GM18907 (cell line): ENCODE results near the gene ABCC5.
"Not testable (repeated sequence)": the region's sequence is repeated elsewhere in the genome, so short reads cannot be mapped to it uniquely, and the experiment has no call there.

Experiments used
- ATAC-seq: cut with Tn5 transposase; IDR thresholded peaks from one replicate; pipeline ENCODE4 v1.9.1; 2021; ENCODE audit warnings: mild to moderate bottlenecking, moderate library complexity; ENCODE audit not compliant: unreplicated experiment

ABCC5 gene

GRCh38 chr3:184017672-184018423 is at the start of gene ABCC5:
Gene ABCC5 (minus strand): TSS chr3:184017884. CDS start chr3:184014392, 3,492 bp downstream.
- peak; percentile 97 for ATAC-seq

- ATAC-seq: no peak
Observed at GRCh38 chr3:184066211-184066610, 48.5 kb upstream of the ABCC5 start.

DNA sequence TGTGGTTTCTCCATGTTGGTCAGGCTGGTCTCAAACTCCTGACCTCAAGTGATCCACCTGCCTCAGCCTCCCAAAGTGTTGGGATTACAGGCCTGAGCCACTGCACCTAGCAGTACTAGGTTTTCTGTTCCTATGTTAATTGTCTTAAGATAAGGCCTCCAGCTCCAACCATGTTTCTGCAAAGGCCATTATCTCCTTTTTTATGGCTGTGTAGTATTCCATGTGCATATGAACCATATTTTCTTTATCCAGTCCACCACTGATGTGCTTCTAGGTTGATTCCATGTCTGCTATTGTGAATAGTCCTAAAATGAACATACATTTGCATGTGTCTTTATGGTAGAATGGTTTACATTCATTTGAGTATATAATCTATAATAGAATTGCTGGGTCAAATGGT is 45.0 kb upstream of the ABCC5 start:
- no peak for ATAC-seq

GRCh38 chr3:184059424-184059823 is 41.7 kb upstream of the ABCC5 start:
- ATAC-seq: no peak

GRCh38 chr3:184058029-184058428 is 40.3 kb upstream of the ABCC5 start:
- ATAC-seq: no peak

GRCh38 chr3:184052767-184053166 is 35.1 kb upstream of the ABCC5 start, which contains the start of gene HTR3C:
Gene HTR3C (plus strand): TSS chr3:184053047. CDS start chr3:184053081, 34 bp downstream.
- ATAC-seq: no peak

DNA sequence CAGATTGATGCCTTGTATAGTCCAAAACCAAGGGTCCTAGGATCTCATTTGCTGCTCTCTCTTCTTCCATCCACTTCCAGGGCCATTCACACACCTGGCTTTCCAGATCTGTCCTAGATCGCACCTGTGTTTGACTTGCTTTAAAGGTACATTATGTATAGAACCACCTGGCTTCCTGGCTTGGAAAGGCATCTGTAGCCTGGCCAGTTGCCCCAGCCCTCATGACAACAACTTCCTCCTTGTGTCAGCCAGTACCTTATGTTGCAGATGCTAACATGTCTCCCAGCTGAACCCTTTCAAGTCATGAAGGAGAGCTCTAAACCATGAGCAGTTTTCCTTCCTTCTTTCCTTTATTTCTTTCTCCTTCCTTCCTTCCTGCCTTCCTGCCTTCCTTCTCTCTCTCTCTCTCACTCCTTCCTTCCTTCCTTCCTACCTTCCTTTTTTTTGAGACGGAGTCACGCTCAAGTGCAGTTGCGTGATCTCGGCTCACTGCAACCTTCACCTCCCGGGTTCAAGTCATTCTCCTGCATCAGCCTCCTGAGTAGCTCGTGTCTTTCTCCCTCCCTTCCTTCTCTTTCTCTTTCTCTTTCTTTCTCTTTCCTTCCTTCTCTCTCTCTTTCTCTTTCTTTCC is 32.6 kb upstream of the ABCC5 start:
- ATAC-seq: no peak

DNA sequence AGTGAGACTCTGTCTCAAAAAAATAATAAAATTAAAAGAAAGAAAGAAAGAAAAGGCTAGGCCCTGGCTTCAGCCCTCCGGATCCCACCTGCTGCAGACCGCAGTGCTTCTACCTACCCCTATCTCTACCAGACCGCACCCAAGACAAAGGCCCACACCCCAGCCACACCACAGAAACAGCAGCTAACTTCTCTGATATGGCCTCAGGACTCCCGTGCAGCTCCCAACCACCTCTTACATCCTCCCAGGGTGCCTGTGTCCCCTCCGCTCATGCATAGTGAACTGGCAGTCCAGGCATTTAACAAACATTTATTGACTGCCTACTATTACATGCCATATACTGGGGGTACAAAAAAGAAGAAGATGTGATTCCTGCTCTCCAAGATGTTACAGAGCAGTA is 28.3 kb upstream of the ABCC5 start:
- no peak for ATAC-seq

GRCh38 chr3:184042617-184043016 is 24.9 kb upstream of the ABCC5 start:
- no peak for ATAC-seq

- no peak for ATAC-seq
Observed at GRCh38 chr3:184040010-184040409, 22.3 kb upstream of the ABCC5 start.

GRCh38 chr3:184039414-184039813 is 21.7 kb upstream of the ABCC5 start:
- ATAC-seq: no peak

DNA sequence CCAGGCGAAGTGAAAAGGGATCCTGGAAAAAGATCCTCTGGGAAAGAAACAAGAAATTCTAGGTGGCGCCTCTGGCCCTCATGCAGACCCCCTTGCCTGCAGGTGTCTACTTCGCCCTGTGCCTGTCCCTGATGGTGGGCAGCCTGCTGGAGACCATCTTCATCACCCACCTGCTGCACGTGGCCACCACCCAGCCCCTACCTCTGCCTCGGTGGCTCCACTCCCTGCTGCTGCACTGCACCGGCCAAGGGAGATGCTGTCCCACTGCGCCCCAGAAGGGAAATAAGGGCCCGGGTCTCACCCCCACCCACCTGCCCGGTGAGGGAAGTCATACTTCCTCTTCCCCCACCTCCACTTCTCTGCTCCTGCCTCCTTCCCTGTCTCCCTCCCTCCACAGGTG is 20.6 kb upstream of the ABCC5 start:
- not testable (repeated sequence) for ATAC-seq

DNA sequence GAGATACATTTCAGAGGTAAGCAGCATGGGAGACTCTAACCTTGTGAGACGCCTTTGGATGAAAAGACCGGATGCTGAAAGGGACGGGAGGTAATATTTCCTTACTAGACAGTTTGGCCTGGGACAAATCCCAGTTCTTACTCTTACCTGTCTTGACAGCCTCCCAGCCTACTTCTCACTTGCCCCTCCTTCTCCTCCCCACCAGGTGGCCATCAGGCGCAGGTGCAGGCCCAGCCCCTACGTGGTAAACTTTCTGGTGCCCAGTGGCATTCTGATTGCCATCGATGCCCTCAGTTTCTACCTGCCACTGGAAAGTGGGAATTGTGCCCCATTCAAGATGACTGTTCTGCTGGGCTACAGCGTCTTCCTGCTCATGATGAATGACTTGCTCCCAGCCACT is 20.1 kb upstream of the ABCC5 start:
- ATAC-seq: no peak

GRCh38 chr3:184031187-184031792 is 13.6 kb upstream of the ABCC5 start, which contains the start of gene HTR3D:
Gene HTR3D (plus strand): TSS chr3:184031742. CDS start chr3:184031742, 0 bp downstream.
- no peak for ATAC-seq

DNA sequence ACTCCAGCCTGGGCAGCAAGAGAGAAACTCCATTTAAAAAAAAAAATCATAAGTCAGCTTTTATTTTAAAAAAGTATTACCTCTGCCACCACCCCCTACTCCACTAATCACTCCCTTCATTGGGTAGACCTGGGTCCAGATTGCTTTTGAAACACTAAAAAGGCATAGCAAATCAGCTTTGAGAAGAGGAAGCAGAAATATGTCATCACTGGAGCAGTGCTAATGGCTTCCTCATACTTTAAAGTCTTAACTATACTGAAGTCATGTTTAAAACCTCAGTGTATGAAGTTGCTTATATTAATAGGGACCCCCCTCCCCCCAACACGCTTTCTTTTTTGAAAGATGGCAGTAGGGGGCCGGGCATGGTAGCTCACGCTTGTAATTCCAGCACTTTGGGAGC is 12.9 kb upstream of the ABCC5 start:
- ATAC-seq: no peak

DNA sequence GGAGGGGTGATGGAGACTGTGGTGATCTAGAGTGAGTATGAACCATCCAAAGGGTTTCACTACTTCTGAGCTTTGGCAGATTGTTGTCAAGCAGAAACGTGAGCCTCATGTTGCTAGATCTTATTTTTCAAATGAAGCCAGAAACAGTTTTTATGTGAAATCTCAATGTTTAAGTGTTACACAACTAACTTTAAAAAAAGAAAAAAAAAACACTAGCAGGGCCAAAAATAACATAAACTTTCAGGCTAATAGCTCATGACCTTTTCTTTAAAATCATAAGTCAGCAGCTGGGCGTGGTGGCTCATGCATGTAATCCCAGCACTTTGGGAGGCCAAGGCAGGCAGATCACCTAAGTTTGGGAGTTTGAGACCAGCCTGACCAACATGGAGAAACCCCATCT is 11.8 kb upstream of the ABCC5 start:
- ATAC-seq: no peak

GRCh38 chr3:184028275-184028890 is 10.7 kb upstream of the ABCC5 start:
- ATAC-seq: not testable (repeated sequence)

GRCh38 chr3:184025256-184025655 is 7.6 kb upstream of the ABCC5 start:
- ATAC-seq: not testable (repeated sequence)

- ATAC-seq: no peak
Observed at GRCh38 chr3:184022323-184022722, 4.6 kb upstream of the ABCC5 start.

GRCh38 chr3:184018424-184018973 is 815 bp upstream of the ABCC5 start:
- no peak for ATAC-seq
